ENCODE results near the gene RAB11FIP3. TPM values are rescaled to one million over a fixed set of nuclear protein-coding genes. Genes with fewer than 3 reads are reported as not detected.

Gene RAB11FIP3
- total and polyA plus RNA-seq, 8 donors, result 28.1 to 64.0 (median 54.0) TPM

DNA sequence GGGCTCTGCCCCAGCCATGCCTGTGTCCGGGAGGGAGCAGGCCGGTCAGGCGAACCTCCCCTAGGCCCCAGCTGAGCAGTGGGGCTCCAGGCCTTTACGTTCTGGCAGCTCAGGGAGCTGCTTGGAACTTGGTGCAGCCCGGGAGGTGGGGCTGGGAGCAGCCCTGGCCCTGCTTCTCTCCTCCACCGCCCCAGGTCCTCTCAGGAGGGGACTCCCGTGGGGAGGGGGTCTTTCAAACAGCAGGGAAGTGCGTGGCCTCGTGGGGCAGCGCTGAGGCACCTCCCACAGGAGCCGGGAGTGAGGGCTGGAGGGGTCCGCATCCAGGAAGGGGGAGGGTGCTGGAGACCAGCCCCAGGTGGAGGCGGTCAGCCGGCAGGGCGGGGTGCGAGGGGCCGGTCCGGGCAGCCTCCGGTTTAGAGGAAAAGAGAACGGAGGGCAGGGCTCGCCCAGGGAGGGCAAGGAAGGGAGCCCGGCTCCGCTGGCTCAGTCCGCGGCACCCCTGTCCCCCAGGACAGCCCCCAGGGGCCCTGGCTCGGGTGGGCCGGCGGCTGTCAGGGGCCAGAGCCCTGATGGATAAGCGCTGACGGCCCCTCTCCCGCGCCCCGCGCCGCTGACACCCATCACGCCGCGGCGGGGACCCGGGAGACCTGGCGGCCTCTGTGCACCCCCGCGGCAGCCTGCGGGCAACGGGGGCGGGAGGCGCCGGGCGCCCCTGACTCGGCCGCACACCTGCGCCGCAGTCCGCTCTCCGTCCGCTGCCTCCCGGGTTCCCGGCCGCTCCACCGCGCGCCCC is 134.2 kb downstream of the RAB11FIP3 start:
- Histone ChIP-seq H3K4me3 (no peak overlapping the region), H3K36me3 (no peaks in the 10 kb centered on the region), H3K9me3 (no peaks in the 10 kb centered on the region), H3K4me1 (peaks cover 0 to 7% of the 10 kb centered on the region in 2 donors), H3K27me3 (peaks cover 32 to 71% of the 10 kb centered on the region in 2 donors), H3K27ac (no peak overlapping the region)
- TF ChIP-seq, protein P1, sequence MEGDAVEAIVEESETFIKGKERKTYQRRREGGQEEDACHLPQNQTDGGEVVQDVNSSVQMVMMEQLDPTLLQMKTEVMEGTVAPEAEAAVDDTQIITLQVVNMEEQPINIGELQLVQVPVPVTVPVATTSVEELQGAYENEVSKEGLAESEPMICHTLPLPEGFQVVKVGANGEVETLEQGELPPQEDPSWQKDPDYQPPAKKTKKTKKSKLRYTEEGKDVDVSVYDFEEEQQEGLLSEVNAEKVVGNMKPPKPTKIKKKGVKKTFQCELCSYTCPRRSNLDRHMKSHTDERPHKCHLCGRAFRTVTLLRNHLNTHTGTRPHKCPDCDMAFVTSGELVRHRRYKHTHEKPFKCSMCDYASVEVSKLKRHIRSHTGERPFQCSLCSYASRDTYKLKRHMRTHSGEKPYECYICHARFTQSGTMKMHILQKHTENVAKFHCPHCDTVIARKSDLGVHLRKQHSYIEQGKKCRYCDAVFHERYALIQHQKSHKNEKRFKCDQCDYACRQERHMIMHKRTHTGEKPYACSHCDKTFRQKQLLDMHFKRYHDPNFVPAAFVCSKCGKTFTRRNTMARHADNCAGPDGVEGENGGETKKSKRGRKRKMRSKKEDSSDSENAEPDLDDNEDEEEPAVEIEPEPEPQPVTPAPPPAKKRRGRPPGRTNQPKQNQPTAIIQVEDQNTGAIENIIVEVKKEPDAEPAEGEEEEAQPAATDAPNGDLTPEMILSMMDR (IDR thresholded peaks at IDR 0.05), result no peak
- intact Hi-C loops (cut with DNase I), result no loop called here
- DNase-seq (no peak), ATAC-seq (no peak)

DNA sequence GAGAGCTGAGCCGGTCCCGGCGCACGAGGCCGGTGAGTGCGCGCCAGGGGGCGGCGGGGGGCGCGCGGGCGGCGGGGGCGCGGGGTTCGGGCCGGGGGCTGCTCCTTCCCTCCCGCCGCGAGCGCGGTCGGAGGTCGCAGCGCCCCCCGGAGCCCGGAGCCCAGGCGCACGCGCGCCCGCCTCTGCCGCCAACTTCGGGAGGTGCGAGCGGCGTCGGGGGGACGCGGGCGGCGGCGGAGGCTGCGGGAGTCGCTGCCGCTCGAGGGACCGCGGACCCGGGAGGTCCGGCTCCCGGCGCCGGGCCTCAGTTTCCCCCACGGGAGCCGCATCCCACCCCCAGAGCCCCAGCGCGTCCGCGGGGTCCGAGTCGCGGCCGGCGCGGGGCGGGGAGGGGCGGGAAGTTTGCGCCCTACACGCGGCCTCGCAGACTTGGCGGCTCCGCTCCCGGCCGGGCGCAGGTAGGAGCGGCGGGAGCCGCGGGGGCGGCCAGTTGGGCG is 134.8 kb downstream of the RAB11FIP3 start, which contains the start of gene PRR35:
TSS of gene PRR35 (plus strand) at position 191 of the 497 bp plus-strand sequence. CDS start 2,901 bp downstream, outside the sequence.
- Histone ChIP-seq H3K27ac (no peak within 1 kb of the TSS), H3K9me3 (no peaks in the 10 kb centered on the region), H3K4me1 (peaks cover 0 to 7% of the 10 kb centered on the region in 2 donors), H3K4me3 (no peak within 1 kb of the TSS), H3K27me3 (peaks cover 32 to 71% of the 10 kb centered on the region in 2 donors), H3K36me3 (no peaks in the 10 kb centered on the region)
- no peak for DNase-seq
- TF ChIP-seq, protein P1 (IDR thresholded peaks at IDR 0.05), result no peak
- ATAC-seq, result no peak
- intact Hi-C loops (cut with DNase I), result no loop called here

DNA sequence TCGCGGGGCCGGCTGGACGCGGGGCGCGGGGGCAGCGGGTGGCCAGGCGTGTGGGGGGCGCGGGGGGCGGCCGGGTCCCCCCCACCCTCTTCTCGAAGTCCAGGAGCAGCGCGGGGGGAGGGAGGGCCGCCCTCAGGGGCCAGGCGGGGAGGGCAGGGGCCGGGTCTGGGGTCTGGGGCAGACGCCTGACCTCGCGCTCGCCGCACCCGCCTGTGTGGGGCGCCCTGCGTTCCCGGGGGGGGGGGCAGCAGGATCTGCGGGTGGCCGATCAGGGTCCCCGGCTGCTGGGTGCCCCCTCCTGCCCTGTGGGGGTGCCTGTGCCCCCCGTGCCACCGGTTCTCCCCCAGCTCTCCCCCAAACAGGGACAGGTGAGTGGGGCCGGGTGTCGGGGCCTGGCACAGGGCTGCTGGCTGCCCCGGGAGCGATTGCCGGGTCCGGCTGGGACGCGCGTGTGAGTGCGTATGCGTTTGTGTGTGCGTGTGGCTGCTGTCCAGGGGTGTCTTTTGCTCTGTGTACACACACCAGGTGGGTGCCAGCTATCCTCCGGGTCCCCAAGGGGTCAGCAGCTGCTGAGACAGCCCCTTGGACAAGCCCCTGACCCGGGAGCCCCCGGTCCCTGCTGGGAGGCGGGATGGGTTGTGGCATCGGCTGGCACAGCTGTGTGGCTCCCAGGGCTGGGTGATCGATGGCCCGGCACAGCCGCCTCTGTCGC is 135.4 kb downstream of the RAB11FIP3 start:
- Histone ChIP-seq H3K4me1 (peaks cover 1 to 7% of the 10 kb centered on the region in 2 donors), H3K27me3 (peaks cover 32 to 71% of the 10 kb centered on the region in 2 donors), H3K4me3 (no peak overlapping the region), H3K27ac (no peak overlapping the region), H3K9me3 (no peaks in the 10 kb centered on the region), H3K36me3 (no peaks in the 10 kb centered on the region)
- ATAC-seq (no peak), DNase-seq (no peak)
- TF ChIP-seq, protein P1 (IDR thresholded peaks at IDR 0.05), result no peak
- intact Hi-C loops (cut with DNase I), result no loop called here

DNA sequence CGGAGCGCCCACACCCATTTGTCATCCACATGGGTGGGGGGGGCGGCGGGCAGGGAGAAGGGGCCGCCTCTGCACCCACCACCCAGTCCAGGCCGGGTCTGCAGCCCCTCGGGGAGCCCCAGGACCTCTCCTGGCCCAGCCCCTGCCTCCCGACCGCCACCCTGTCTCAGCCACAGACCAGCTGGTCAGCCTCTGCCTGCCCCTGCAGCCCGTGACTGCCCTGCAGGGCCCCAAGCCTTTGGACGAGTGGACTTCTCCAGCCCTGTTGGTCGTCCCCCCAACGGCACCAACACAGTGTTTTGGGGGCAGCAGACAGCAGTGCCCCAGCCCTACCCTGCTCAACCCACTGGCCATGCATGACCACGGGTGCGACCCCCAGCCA is 136.0 kb downstream of the RAB11FIP3 start:
- TF ChIP-seq, protein P1 (IDR thresholded peaks at IDR 0.05), result no peak
- Histone ChIP-seq H3K27ac (no peak overlapping the region), H3K36me3 (no peaks in the 10 kb centered on the region), H3K4me1 (peaks cover 5 to 10% of the 10 kb centered on the region in 2 donors), H3K4me3 (no peak overlapping the region), H3K27me3 (peaks cover 32 to 71% of the 10 kb centered on the region in 2 donors), H3K9me3 (no peaks in the 10 kb centered on the region)
- DNase-seq (no peak), ATAC-seq (no peak)
- intact Hi-C loops (cut with DNase I), result no loop called here
